CD4-positive, alpha-beta memory T cell (primary cell): Measurements from ENCODE around the gene SNX17. TPM values are rescaled to one million over a fixed set of nuclear protein-coding genes. Genes with fewer than 3 reads are reported as not detected.
A peak's percentile ranks its signal among the peaks of the same experiment; 100 is the strongest.

Experiments used
- CTCF ChIA-PET: fragments of 350-600 bp; sonication (Branson Sonifier 250); formaldehyde crosslinking; loops from one replicate; lab custom pipeline; 2021; ENCODE audit warnings: inconsistent platforms; ENCODE audit not compliant: partially characterized antibody; lab: Charles Lee
- POLR2A ChIA-PET: fragments of 350-600 bp; sonication (Branson Sonifier 250); formaldehyde crosslinking; loops from one replicate; lab custom pipeline; 2021; ENCODE audit not compliant: partially characterized antibody; lab: Charles Lee
- DNase-seq, 5 donors: peaks; one replicate each; pipeline versions ENCODE4 v3.0.0 to v3.0.0-alpha.2; 2020 to 2022; ENCODE audit warnings: mixed read lengths in 1 of 5
- H3K27ac ChIP-seq: one replicate; pipeline ENCODE4 v1.7.0; 2013; ENCODE audit warnings: low read depth, low read length
- H3K27me3 ChIP-seq: 2 replicates; pipeline ENCODE4 v1.7.0; 2013; ENCODE audit warnings: mild to moderate bottlenecking, low read length, moderate library complexity; ENCODE audit not compliant: insufficient read depth
- H3K36me3 ChIP-seq: 2 replicates; pipeline ENCODE4 v1.7.0; 2013; ENCODE audit warnings: mild to moderate bottlenecking, low read length, moderate library complexity; ENCODE audit not compliant: insufficient read depth
- H3K4me1 ChIP-seq: 2 replicates; pipeline ENCODE4 v1.7.0; 2013; ENCODE audit warnings: mild to moderate bottlenecking, low read length, moderate library complexity; ENCODE audit not compliant: insufficient read depth
- H3K4me3 ChIP-seq, 2 donors: one replicate each; pipeline ENCODE4 v1.7.0; 2013; ENCODE audit warnings: low read length in 2 of 2, mild to moderate bottlenecking in 1 of 2
- H3K9me3 ChIP-seq, 2 donors: one replicate each; pipeline ENCODE4 v1.7.0; 2013; ENCODE audit warnings: low read length in 2 of 2, control low read depth in 1 of 2; ENCODE audit not compliant: control insufficient read depth in 1 of 2
- H3K27ac Mint-ChIP-seq, 7 donors: one replicate each; pipeline ENCODE4 v1.8.0; 2020 to 2021; ENCODE audit warnings: mixed read lengths in 7 of 7, mild to moderate bottlenecking in 6 of 7, inconsistent platforms in 3 of 7, moderate library complexity in 3 of 7
- H3K27me3 Mint-ChIP-seq, 2 donors: one replicate each; pipeline ENCODE4 v1.8.0; 2020 to 2021; ENCODE audit warnings: mixed read lengths in 2 of 2
- H3K36me3 Mint-ChIP-seq, 2 donors: one replicate each; pipeline ENCODE4 v1.8.0; 2020 to 2021; ENCODE audit warnings: mixed read lengths in 2 of 2, inconsistent platforms in 1 of 2, mild to moderate bottlenecking in 1 of 2
- H3K4me1 Mint-ChIP-seq, 4 donors: one replicate each; pipeline ENCODE4 v1.8.0; 2020 to 2021; ENCODE audit warnings: mixed read lengths in 4 of 4, mild to moderate bottlenecking in 1 of 4
- H3K4me3 Mint-ChIP-seq, 8 donors: one replicate each; pipeline ENCODE4 v1.8.0; 2020 to 2021; ENCODE audit warnings: mixed read lengths in 8 of 8, mild to moderate bottlenecking in 7 of 8, moderate library complexity in 6 of 8, inconsistent platforms in 3 of 8
- H3K9me3 Mint-ChIP-seq, 8 donors: one replicate each; pipeline ENCODE4 v1.8.0; 2020 to 2021; ENCODE audit warnings: mixed read lengths in 8 of 8, mild to moderate bottlenecking in 5 of 8, inconsistent platforms in 3 of 8, moderate library complexity in 1 of 8
- intact Hi-C: fragments of 100-400 bp; cut with micrococcal nuclease; formaldehyde crosslinking; loops from one replicate; pipeline ENCODE4 v1.15.1; 2023
- polyA plus RNA-seq, 2 donors: library from polyadenylated mRNA; unstranded; fragments of 300-500 nt; fragmentation: Illumina TruSeq; gene quantifications; one replicate each; pipeline ENCODE4 v1.2.3, GENCODE V29; 2021
- total RNA-seq, 2 experiments: library from RNA; stranded (reverse); gene quantifications; one replicate each; pipeline ENCODE4 v1.2.3, GENCODE V29; 2021

The SNX17 gene
- total and polyA plus RNA-seq, 4 experiments from 2014 or later, result 122 to 304 (median 154) TPM

GRCh38 chr2:27363933-27364332 lies 6.5 kb upstream of the SNX17 start:
- Histone ChIP-seq H3K9me3 (no peaks in the 10 kb centered on the region), H3K36me3 (peaks cover 43% of the 10 kb centered on the region), H3K4me1 (peaks cover 10% of the 10 kb centered on the region), H3K27me3 (no peaks in the 10 kb centered on the region), H3K27ac (no peak overlapping the region), H3K4me3 (no peak overlapping the region)
- Mint-ChIP-seq H3K36me3 (peaks cover 24 to 33% of the 10 kb centered on the region in 2 donors), H3K4me3 (no peak overlapping the region), H3K9me3 (no peaks in the 10 kb centered on the region), H3K4me1 (peaks cover 5 to 17% (median 7%) of the 10 kb centered on the region in 4 donors), H3K27me3 (no peaks in the 10 kb centered on the region), H3K27ac (peak overlapping the region in 2 of 7 donors; percentile 0 to 35)
- POLR2A ChIA-PET, result interaction anchor here (1.2 to 1.5 kb wide), 3 partner anchors 10 to 46 kb away, joined by 3 read pairs; partner anchors contain the start of gene PPM1G
- no peak for DNase-seq
- intact Hi-C loops, result no loop called here
- CTCF ChIA-PET, result no interaction called here

DNA sequence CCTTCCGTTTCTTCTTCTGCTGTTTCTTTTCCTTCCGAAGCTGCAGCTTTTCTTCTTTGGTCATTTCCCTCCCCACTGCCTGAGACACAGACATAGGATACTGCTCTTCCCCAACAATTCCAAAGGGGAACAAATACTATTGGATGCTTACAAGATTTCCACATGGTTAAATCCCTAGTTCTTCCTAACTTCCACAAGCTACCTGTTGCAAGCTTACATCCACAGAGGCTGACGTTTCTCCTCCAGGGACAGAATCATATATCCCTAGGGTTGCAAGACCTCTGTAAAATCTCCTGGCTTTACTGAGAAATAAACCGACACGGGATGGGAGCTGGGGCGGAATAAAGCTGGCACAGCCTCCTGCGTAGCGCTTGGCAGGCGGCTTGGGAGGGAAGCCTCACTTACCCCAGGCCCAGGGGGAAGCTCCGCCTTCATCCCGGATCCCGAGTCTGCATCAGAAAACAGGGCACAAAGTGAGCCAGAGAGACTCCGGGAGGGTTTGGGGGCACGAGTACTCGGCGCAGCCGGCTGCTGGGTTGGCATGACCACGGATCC lies 868 bp upstream of the SNX17 start:
- no peaks in the 10 kb centered on the region for H3K27me3 Mint-ChIP-seq
- peak overlapping the region; percentile 96 to 100 (median 98) for H3K4me3 Mint-ChIP-seq
- Histone ChIP-seq H3K27me3 (no peaks in the 10 kb centered on the region), H3K4me1 (peaks cover 38% of the 10 kb centered on the region), H3K4me3 (peak overlapping the region; percentile 59 to 86), H3K9me3 (no peaks in the 10 kb centered on the region), H3K36me3 (peaks cover 50% of the 10 kb centered on the region), H3K27ac (peak overlapping the region; percentile 94)
- DNase-seq, result no peak
- POLR2A ChIA-PET, result interaction anchor here (0.8 to 5.5 kb wide), 13 partner anchors 11 to 259 kb away, joined by 3 to 106 read pairs (median 7); partner anchors contain the start of genes ATRAID, CCDC121, GPN1 and GTF3C2
- peaks cover 28 to 54% (median 40%) of the 10 kb centered on the region in 4 donors for H3K4me1 Mint-ChIP-seq
- peaks cover 30 to 64% of the 10 kb centered on the region in 2 donors for H3K36me3 Mint-ChIP-seq
- peak overlapping the region; percentile 89 to 98 (median 96) for H3K27ac Mint-ChIP-seq
- CTCF ChIA-PET, result interaction anchor here (0.7 to 3.3 kb wide), 14 partner anchors 9 to 871 kb away, joined by 3 to 16 read pairs (median 5); partner anchors contain the start of genes GTF3C2, OST4, PPM1G and PREB
- no peaks in the 10 kb centered on the region for H3K9me3 Mint-ChIP-seq
- intact Hi-C loops, result loop anchor here (1.0 to 5.0 kb wide), 11 partner anchors 11 to 313 kb away; partner anchors contain the start of genes ATRAID, GTF3C2, IFT172 and NRBP1

DNA sequence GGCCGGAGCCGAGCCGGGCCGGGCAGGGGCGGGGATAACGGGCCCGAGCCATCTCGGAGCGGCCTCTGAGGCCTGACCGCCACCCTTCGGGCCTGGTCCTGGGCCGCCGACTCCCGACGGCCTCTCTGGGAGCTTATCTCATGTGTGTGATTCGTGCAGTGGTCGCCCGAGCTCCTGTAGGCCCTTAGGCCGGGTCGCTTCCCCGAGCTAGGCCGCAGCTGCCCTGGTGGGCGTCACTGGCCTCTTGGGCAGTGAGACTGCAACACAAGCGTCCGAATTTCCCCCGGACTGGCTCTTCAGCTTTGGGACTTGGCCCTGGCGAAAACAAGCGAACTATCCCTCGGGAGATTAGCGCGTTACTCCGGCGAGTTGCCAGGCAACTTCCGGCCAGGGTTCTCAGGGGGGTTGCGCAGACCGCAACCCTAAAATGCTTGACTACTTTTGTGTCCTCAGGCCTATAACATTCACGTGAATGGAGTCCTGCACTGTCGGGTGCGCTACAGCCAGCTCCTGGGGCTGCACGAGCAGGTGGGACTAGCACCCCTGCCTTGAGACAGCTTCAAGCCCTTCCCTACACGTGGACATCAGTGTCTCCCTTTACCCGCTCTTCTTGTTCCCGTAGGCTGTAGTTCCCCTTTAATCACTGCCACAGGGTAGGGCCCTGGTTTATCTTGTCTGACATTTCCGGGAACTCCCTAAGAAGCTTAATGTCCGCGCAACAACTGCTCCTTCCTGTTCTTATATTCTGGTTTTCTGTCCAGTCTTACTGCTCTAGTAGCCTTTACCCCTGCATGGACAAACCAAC lies 602 bp downstream of the SNX17 start:
- Mint-ChIP-seq H3K27me3 (no peaks in the 10 kb centered on the region), H3K9me3 (no peaks in the 10 kb centered on the region), H3K36me3 (peaks cover 38 to 72% of the 10 kb centered on the region in 2 donors), H3K27ac (peak overlapping the region; percentile 89 to 98 (median 98)), H3K4me3 (peak overlapping the region; percentile 96 to 100 (median 98)), H3K4me1 (peaks cover 28 to 58% (median 41%) of the 10 kb centered on the region in 4 donors)
- ChIA-PET POLR2A (interaction anchor here (0.7 to 5.5 kb wide), 16 partner anchors 10 to 303 kb away, joined by 3 to 106 read pairs (median 6); partner anchors contain the start of genes ATRAID, CCDC121, GPN1 and GTF3C2), CTCF (interaction anchor here (1.5 to 3.3 kb wide), 4 partner anchors 8 to 48 kb away, joined by 4 to 16 read pairs (median 9); partner anchors contain the start of genes GTF3C2, MPV17 and PPM1G)
- H3K27me3 ChIP-seq, result no peaks in the 10 kb centered on the region
- peaks cover 56% of the 10 kb centered on the region for H3K36me3 ChIP-seq
- no peaks in the 10 kb centered on the region for H3K9me3 ChIP-seq
- peak overlapping the region; percentile 94 for H3K27ac ChIP-seq
- peak in 4 of 5 donors; percentile 24 to 53 (median 28) for DNase-seq
- peaks cover 38% of the 10 kb centered on the region for H3K4me1 ChIP-seq
- intact Hi-C loops, result loop anchor here (1.0 to 5.0 kb wide), 11 partner anchors 9 to 311 kb away; partner anchors contain the start of genes ATRAID, GTF3C2, IFT172 and NRBP1
- peak overlapping the region; percentile 72 to 86 for H3K4me3 ChIP-seq

DNA sequence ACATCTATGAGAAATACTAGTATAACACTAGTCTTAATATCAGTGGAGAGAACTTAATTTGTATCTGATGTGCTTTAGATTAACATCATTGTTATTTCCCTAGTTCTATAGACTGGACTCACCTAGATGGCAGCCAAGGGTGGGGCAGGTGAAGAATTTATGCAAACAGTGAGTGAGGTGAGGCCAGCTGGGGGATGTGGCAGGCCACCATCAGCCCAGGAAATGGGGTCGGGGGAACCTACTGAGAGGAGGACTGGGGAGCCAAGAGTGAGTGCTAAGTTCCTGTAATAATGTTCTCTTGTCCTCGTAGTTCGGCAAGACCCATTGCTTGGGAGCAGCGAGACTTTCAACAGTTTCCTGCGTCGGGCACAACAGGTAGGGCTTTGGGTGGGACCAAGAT lies 2.5 kb downstream of the SNX17 start:
- CTCF ChIA-PET, result no interaction called here
- H3K4me1 Mint-ChIP-seq, result peaks cover 27 to 59% (median 38%) of the 10 kb centered on the region in 4 donors
- Histone ChIP-seq H3K27me3 (no peaks in the 10 kb centered on the region), H3K4me1 (peaks cover 38% of the 10 kb centered on the region), H3K4me3 (no peak overlapping the region), H3K9me3 (no peaks in the 10 kb centered on the region), H3K36me3 (peaks cover 56% of the 10 kb centered on the region), H3K27ac (no peak overlapping the region)
- no peaks in the 10 kb centered on the region for H3K9me3 Mint-ChIP-seq
- intact Hi-C loops, result loop anchor here (5.0 kb wide), 1 partner anchor 309 kb away; no protein-coding TSS in a partner anchor
- POLR2A ChIA-PET, result interaction anchor here (1.2 to 5.5 kb wide), 3 partner anchors 8 to 19 kb away, joined by 3 to 106 read pairs (median 3); partner anchors contain the start of gene ZNF513
- no peak for DNase-seq
- no peaks in the 10 kb centered on the region for H3K27me3 Mint-ChIP-seq
- peak overlapping the region; percentile 3 to 98 (median 80) for H3K27ac Mint-ChIP-seq
- H3K4me3 Mint-ChIP-seq, result peak overlapping the region in 4 of 8 donors; percentile 26 to 75 (median 48)
- H3K36me3 Mint-ChIP-seq, result peaks cover 40 to 75% of the 10 kb centered on the region in 2 donors

- peak overlapping the region in 2 of 8 donors; percentile 25 to 49 for H3K4me3 Mint-ChIP-seq
- Histone ChIP-seq H3K4me1 (peaks cover 32% of the 10 kb centered on the region), H3K4me3 (no peak overlapping the region), H3K9me3 (no peaks in the 10 kb centered on the region), H3K36me3 (peaks cover 54% of the 10 kb centered on the region), H3K27ac (no peak overlapping the region), H3K27me3 (no peaks in the 10 kb centered on the region)
- intact Hi-C loops, result loop anchor here (5.0 kb wide), 1 partner anchor 309 kb away; no protein-coding TSS in a partner anchor
- no peaks in the 10 kb centered on the region for H3K27me3 Mint-ChIP-seq
- POLR2A ChIA-PET, result interaction anchor here (1.2 to 1.3 kb wide), 2 partner anchors 9 to 18 kb away, joined by 3 read pairs; no protein-coding TSS in a partner anchor
- CTCF ChIA-PET, result no interaction called here
- no peaks in the 10 kb centered on the region for H3K9me3 Mint-ChIP-seq
- no peak for DNase-seq
- H3K27ac Mint-ChIP-seq, result peak overlapping the region in 2 of 7 donors; percentile 18 to 35
- peaks cover 36 to 74% of the 10 kb centered on the region in 2 donors for H3K36me3 Mint-ChIP-seq
- H3K4me1 Mint-ChIP-seq, result peaks cover 24 to 54% (median 35%) of the 10 kb centered on the region in 4 donors
Measured at GRCh38 chr2:27373567-27373966, 3.2 kb downstream of the SNX17 start.

DNA sequence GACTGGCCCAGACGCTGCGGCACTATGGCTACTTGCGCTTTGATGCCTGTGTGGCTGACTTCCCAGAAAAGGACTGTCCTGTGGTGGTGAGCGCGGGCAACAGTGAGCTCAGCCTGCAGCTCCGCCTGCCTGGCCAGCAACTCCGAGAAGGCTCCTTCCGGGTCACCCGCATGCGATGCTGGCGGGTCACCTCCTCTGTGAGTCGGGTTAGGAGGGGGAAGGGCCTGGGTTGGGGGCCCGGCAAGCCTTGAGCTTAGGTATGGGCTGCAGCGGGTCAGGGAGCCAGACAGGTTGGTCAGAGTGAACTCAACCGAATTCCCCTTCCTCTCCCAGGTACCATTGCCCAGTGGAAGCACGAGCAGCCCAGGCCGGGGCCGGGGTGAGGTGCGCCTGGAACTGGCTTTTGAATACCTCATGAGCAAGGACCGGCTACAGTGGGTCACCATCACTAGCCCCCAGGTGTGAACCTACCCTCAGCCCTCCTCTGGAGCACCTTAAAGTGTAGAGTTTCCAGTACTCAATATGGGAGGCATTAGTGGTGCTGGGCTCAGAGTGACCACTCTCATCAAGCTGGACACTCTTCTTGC lies 5.2 kb downstream of the SNX17 start:
- CTCF ChIA-PET, result no interaction called here

More for the DNA sequence above, 5.2 kb downstream of the SNX17 start:
- POLR2A ChIA-PET, result interaction anchor here (0.7 to 1.0 kb wide), 2 partner anchors 16 to 55 kb away, joined by 3 read pairs; no protein-coding TSS in a partner anchor
- H3K9me3 ChIP-seq, result no peaks in the 10 kb centered on the region
- no peak for DNase-seq
- peaks cover 35% of the 10 kb centered on the region for H3K4me1 ChIP-seq
- H3K36me3 ChIP-seq, result peaks cover 53% of the 10 kb centered on the region
- intact Hi-C loops, result no loop called here
- no peak overlapping the region for H3K27ac ChIP-seq
- H3K4me1 Mint-ChIP-seq, result peaks cover 28 to 50% (median 37%) of the 10 kb centered on the region in 4 donors
- no peak overlapping the region for H3K4me3 ChIP-seq
- no peaks in the 10 kb centered on the region for H3K27me3 Mint-ChIP-seq
- H3K9me3 Mint-ChIP-seq, result peaks cover 0 to under 1% (median 0%) of the 10 kb centered on the region in 8 donors
- peaks cover 33 to 74% of the 10 kb centered on the region in 2 donors for H3K36me3 Mint-ChIP-seq
- H3K4me3 Mint-ChIP-seq, result no peak overlapping the region
- H3K27ac Mint-ChIP-seq, result peak overlapping the region in 3 of 7 donors; percentile 15 to 57 (median 19)
- no peaks in the 10 kb centered on the region for H3K27me3 ChIP-seq
